OCI-LY1 (cell line): Measurements from ENCODE around the gene CNPY2.

ENCODE experiments used
- EZH2 ChIP-seq: fragments of 200-600 bp; sonication (generic), shearing (Covaris generic); IDR thresholded peaks from 2 replicates; pipeline ENCODE4 v1.8.0; 2017; ENCODE audit warnings: borderline replicate concordance, mixed run types, mild to moderate bottlenecking, antibody characterized with exemption, low read length, moderate library complexity, mixed read lengths
- TF ChIP-seq, protein P1 (sequence below): fragments of 200-600 bp; sonication (generic), shearing (Covaris generic); IDR thresholded peaks from 2 replicates; pipeline ENCODE4 v1.5.1; 2017; ENCODE audit warnings: mild to moderate bottlenecking, antibody characterized with exemption, low read length, moderate library complexity, mixed read lengths

DNA sequence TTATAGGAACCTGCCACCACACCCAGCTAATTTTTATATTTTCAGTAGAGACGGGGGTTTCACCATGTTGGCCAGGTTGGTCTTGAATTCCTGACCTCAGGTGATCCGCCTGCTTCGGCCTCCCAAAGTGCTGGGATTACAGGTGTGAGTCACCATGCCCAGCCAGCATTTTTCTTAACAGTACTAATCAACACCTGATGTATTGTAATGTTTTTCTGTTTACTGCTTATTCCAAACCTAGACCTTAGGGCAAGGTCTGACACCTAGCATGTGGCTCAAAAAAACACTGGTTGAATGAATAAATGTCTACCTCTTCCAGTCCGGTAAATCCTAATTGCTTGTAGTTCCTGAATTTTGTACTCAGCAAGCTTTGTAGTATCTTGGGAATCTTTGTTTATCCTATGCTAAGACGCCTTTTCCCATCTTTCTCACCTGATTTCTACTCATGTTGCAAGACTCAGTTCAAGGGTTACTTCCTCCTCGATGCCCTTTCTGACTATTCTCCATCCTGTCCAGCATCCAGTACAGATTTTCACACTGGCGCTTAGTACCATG, 15.2 kb upstream of the CNPY2 start:
- no peak for TF ChIP-seq EZH2
- TF ChIP-seq, protein P1, sequence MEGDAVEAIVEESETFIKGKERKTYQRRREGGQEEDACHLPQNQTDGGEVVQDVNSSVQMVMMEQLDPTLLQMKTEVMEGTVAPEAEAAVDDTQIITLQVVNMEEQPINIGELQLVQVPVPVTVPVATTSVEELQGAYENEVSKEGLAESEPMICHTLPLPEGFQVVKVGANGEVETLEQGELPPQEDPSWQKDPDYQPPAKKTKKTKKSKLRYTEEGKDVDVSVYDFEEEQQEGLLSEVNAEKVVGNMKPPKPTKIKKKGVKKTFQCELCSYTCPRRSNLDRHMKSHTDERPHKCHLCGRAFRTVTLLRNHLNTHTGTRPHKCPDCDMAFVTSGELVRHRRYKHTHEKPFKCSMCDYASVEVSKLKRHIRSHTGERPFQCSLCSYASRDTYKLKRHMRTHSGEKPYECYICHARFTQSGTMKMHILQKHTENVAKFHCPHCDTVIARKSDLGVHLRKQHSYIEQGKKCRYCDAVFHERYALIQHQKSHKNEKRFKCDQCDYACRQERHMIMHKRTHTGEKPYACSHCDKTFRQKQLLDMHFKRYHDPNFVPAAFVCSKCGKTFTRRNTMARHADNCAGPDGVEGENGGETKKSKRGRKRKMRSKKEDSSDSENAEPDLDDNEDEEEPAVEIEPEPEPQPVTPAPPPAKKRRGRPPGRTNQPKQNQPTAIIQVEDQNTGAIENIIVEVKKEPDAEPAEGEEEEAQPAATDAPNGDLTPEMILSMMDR, result no peak
